ENCODE results near the gene GIMAP2.

The GIMAP2 gene

DNA sequence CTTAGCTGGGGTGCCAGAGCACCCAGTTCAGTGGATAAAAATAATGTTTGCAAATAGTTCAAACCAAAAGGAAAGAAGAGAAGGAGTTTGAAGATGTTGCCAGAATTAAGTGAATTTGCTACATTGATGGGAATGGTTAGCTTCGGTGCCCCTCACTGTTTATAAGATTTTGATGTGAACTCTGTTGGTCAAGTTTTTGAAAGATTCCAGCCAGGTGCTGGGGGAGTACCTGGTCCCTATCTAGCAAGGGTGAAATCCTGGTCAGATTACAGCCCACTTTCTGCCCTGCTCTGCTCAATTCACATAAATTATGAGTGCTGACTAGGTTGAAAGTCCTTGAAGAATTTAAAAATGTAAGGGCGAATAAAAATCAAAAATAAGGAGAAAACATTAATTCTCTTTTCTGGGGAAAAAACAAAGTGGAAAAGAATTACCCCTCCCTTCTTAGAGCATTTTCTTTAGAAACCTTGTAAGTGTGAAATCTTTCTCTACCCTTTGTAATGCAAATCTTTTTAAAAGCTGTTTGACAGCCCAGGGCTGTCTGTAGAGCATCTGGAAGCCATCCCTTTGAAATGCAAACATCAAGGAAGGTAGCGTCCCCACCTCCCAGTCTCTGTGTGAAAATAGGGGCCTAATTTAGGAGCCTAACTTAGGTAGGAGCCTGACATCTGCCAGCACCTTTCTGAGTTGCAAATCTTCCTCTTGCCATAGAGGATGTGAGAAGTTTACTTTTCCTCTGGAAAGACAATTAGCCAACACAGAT is 50.3 kb downstream of the GIMAP2 start:
- no peak for DNase-seq

DNA sequence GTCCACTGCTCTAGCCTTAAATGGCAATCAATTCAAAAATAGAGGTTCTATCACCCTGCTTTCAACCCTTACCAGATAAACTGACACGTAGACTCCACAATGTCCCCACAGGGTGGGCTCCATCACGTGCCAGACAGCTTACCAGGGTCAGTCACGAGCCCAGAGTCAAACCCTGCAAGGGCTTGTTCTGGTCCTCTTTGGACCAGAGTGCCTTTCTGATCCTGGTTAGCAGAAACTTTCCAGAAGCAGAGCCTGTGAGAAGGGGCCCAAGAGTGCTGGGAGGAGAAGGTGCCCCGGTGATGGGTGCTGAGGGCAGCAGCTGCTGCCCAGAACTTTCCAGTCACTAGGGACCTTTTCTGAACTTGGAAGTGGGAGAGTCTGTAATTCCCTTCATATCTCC is 51.4 kb downstream of the GIMAP2 start:
- DNase-seq, result no peak

DNA sequence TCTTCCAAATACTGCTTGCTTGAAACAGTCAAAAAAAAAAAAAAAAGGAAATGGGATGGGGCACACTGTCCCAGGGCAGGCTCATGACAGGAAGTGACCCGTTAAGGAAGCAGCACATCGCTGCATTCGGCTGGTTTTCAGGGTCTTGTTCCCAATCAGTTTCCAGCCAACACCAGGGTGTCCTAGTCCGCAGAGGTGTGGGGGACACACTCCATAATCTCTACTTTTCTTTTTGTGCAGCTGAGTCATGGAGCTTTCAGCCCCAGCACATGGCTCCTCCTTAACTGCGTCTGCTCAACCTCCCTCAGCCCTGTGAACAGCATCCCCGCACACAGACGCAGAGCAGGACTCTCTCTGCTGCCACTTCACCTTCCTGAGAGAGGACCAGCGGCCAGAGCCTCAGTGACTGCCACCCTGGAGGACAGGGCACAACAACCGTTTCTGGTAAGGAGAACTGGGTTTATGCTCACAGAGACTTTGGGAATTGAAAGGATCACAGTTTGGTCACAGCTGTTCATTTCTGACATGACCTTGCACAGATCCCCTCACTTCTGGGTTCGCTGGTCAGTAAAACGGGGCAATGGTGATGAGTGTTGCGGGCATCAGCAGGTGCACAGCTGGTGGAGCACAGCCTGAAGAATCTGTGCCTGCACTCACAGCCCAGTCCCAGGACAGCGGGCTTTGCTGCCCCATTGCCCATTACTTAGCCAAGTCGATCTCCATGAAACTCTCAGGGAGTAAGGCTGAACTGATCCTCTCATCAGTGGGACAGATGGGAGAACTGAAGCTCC is 52.0 kb downstream of the GIMAP2 start, which contains the start of gene GIMAP5:
Gene GIMAP5, plus strand, starts transcription at position 154 of the 791 bp plus-strand sequence. CDS start 3,467 bp downstream, outside the sequence.
- DNase-seq, result peak; percentile 62

DNA sequence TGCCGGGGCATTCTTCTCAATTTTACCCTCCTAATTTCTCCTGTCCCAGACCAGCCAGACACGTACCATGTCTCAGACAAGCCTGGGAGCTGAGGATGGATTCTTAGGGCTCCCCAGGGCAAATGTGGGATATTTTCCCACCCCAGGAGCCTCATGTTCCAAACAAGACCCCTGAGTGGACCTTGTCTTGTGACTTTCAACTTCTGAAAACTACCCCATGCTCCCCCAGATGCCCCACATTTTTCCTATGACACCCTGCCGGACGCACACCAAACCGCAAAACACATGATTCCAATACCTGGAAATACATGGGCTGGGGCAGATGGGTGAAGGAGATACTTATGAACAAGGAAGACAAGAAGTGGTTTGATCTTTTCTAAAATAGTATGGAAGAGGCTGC is 52.6 kb downstream of the GIMAP2 start:
- no peak for DNase-seq

DNA sequence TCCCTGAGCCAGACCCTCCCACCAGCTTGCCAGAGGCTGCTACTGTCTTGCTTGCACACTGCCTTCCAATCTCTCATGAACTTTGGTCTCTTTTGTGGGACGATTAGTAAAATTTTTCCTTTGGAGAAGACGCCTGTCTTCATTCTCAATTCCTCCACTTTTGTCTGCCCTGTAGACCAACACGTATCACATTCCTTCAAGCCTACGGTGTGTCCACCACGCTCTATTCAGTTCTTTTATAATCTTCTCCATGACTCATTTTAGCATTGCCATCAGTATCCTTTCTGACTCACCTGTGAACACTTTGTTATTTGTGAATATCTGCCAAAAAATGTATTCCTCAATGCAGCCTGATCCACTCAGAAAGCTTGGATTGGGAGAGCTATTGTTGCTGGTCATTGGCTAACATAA is 53.1 kb downstream of the GIMAP2 start:
- DNase-seq, result no peak

DNA sequence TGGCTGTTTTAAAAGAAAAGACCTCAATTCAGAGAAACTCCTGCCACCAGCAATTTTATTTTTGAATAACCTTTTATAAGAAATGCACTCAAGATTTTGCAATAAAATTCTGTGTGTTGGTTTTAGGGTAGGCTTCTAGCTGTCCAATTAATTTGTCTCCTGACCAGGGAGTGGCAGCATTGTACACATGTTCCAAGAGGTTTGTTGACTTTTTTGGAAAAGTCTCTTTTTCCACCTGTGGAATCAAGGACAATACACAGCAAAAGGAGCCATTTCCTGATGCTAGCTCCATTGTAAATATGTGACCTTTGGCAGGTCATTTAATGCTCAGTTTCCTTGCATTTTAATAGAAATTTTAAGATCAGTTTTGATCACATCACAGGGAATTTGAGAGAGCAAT is 53.5 kb downstream of the GIMAP2 start:
- DNase-seq, result no peak

DNA sequence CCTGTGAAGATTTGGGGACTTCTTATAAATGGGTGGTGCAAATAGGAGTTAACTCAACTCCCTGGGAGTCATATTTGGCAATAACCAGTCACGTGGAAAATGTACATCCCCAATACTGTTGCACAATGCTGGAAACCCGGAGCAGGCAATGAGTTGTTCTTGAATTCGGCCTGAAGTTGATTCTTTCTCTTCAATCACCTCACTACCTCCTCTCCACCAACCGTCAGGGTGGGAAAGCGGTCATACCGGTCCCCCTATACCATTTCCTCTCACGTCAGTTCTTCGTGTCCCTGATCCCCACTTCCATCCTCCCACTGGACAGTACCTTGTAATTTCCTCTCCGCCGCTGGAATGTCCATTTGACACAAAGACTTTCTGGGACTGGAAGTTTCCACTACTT is 54.5 kb downstream of the GIMAP2 start:
- DNase-seq, result no peak

DNA sequence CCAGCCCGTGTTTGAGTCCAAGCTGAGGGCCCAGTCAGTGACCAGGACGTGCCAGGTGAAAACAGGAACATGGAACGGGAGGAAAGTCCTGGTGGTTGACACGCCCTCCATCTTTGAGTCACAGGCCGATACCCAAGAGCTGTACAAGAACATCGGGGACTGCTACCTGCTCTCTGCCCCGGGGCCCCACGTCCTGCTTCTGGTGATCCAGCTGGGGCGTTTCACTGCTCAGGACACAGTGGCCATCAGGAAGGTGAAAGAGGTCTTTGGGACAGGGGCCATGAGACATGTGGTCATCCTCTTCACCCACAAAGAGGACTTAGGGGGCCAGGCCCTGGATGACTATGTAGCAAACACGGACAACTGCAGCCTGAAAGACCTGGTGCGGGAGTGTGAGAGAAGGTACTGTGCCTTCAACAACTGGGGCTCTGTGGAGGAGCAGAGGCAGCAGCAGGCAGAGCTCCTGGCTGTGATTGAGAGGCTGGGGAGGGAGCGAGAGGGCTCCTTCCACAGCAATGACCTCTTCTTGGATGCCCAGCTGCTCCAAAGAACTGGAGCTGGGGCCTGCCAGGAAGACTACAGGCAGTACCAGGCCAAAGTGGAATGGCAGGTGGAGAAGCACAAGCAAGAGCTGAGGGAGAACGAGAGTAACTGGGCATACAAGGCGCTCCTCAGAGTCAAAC is 56.9 kb downstream of the GIMAP2 start:
- DNase-seq, result no peak

Data from stimulated activated CD4-positive, alpha-beta T cell treated with anti-CD3 and anti-CD28 coated beads, Interleukin-1b, Interleukin-23, amount 100 ng/mL, for 48 hours (primary cell).